ENCODE measurements around the gene BNC2. TPM values are rescaled to one million over a fixed set of nuclear protein-coding genes. Genes with fewer than 3 reads are reported as not detected.

Gene BNC2
- total and polyA plus RNA-seq, 2 of the 13 experiments (the other 11 are each of a cell fraction or from before 2014, with no cell fraction given), result not detected

- no peak for TF ChIP-seq TAF15 (IDR thresholded peaks at IDR 0.05; ENCODE audit: low read depth, low read length, poor library complexity, severe bottlenecking)
- TF ChIP-seq FOXC1 (CRISPR knock-in tag; IDR thresholded peaks at IDR 0.05; ENCODE audit: borderline replicate concordance), result no peak
- no peak for TF ChIP-seq MIER3 (CRISPR knock-in tag; IDR thresholded peaks at IDR 0.05; ENCODE audit: borderline replicate concordance)
- TF ChIP-seq TIGD3 (CRISPR knock-in tag; IDR thresholded peaks at IDR 0.05; ENCODE audit: borderline replicate concordance), result no peak
- no peak for TF ChIP-seq TBX3 (IDR thresholded peaks at IDR 0.05; ENCODE audit: borderline replicate concordance)
Observed at GRCh38 chr9:16718952-16719351, 151.5 kb downstream of the BNC2 start (continued).

- no peak overlapping the region for H3K4me3 ChIP-seq (replicated peaks in 1 of 3; ENCODE audit: insufficient read depth in 1 of 3, low read depth in 2 of 3, low read length in 3 of 3)
- no peaks in the 10 kb centered on the region for H3K9me3 ChIP-seq (ENCODE audit: low read length)
- H3K4me1 ChIP-seq (ENCODE audit: insufficient read depth, low read length), result no peaks in the 10 kb centered on the region
- FAIRE-seq (no peak), ATAC-seq (no peak), DNase-seq (ENCODE audit: low spot score) (no peak)
- in situ Hi-C loops (cut with HindIII; ENCODE audit: extremely low pct_ligation_motif_present, low pct_unique_long_range_greater_than_20kb), result no loop called here
- H4K20me1 ChIP-seq (ENCODE audit: insufficient read depth, low read length), result no peaks in the 10 kb centered on the region
- H2AFZ ChIP-seq (ENCODE audit: low read length), result no peak overlapping the region
- no peaks in the 10 kb centered on the region for H3K79me2 ChIP-seq (ENCODE audit: insufficient read depth, low read length)
- POLR2A ChIA-PET, result no interaction called here
- intact Hi-C loops (cut with micrococcal nuclease; ENCODE audit: unreplicated experiment), result no loop called here
- no peaks in the 10 kb centered on the region; a peak in 1 of 5 replicates for H3K27me3 ChIP-seq (ENCODE audit: control insufficient read depth in 1 of 2, insufficient read depth in 2 of 2, low read length in 2 of 2)
- H3K4me2 ChIP-seq (ENCODE audit: low read depth, low read length), result no peak overlapping the region
- BruUV-seq (replicated peaks), result no TSS peak
- H3K36me3 ChIP-seq (replicated peaks in 1 of 2; ENCODE audit: control insufficient read depth in 1 of 2, insufficient read depth in 2 of 2, low read length in 2 of 2), result no peaks in the 10 kb centered on the region
- TF ChIP-seq ZNF335 (CRISPR knock-in tag; IDR thresholded peaks at IDR 0.05) (no peak), HHEX (CRISPR knock-in tag; IDR thresholded peaks at IDR 0.05) (no peak), SAFB2 (CRISPR knock-in tag; IDR thresholded peaks at IDR 0.05; ENCODE audit: borderline replicate concordance, low read depth) (no peak), SALL2 (CRISPR knock-in tag; IDR thresholded peaks at IDR 0.05) (no peak), ZNF660 (CRISPR knock-in tag; IDR thresholded peaks at IDR 0.05; ENCODE audit: borderline replicate concordance, low read depth) (no peak), NR1H2 (CRISPR knock-in tag; IDR thresholded peaks at IDR 0.05; ENCODE audit: borderline replicate concordance, low read depth) (no peak), RBFOX2 (IDR thresholded peaks at IDR 0.05; ENCODE audit: low read depth, low read length) (no peak), FOSL2 (CRISPR knock-in tag; IDR thresholded peaks at IDR 0.05) (no peak)
- CTCF ChIA-PET (ENCODE audit: low intra/inter-chr PET ratio, low total read pairs), result no interaction called here
- no peak overlapping the region for H3K27ac ChIP-seq (ENCODE audit: extremely low read length, insufficient read depth, low read length)
- WGBS (ENCODE audit: low lambda C conversion rate), result 54% methylated on average over 1 of the region's 1 CpG
- H3K9ac ChIP-seq (ENCODE audit: insufficient read depth, low read depth, low read length), result no peak overlapping the region
Observed at GRCh38 chr9:16718296-16718695, 152.2 kb downstream of the BNC2 start.
